OCI-LY3 (cell line): Measurements from ENCODE around the gene CLIC1.

Experiments
- H2AFZ ChIP-seq: fragments of 200-600, 300-600 bp; shearing (Covaris generic); 2 replicates; pipeline ENCODE4 v1.6.0; 2014; ENCODE audit warnings: antibody characterized with exemption, low read depth, low read length
- H3K27ac ChIP-seq: fragments of 200-600, 300-600 bp; sonication (generic); 2 replicates; pipeline ENCODE4 v1.5.1; 2014; ENCODE audit warnings: mild to moderate bottlenecking, low read length, moderate library complexity, mixed read lengths
- H3K27me3 ChIP-seq: fragments of 200-600, 300-600 bp; sonication (generic); 2 replicates; pipeline ENCODE4 v1.6.1; 2014; ENCODE audit warnings: low read depth, low read length, mixed read lengths
- H3K36me3 ChIP-seq: fragments of 200-600, 300-600 bp; sonication (generic); replicated peaks from 2 replicates; pipeline ENCODE3; 2014; ENCODE audit warnings: low read depth, low read length, mixed read lengths
- H3K4me1 ChIP-seq: fragments of 300-600, 200-600 bp; sonication (generic); 2 replicates; pipeline ENCODE4 v1.6.1; 2014; ENCODE audit warnings: low read length, mixed read lengths
- H3K4me2 ChIP-seq: fragments of 200-600, 300-600 bp; sonication (generic); 2 replicates; pipeline ENCODE4 v1.6.1; 2014; ENCODE audit warnings: low read length, mixed read lengths
- H3K4me3 ChIP-seq: fragments of 300-600, 200-600 bp; sonication (generic); 2 replicates; pipeline ENCODE4 v1.5.1; 2014; ENCODE audit warnings: antibody characterized with exemption, mild to moderate bottlenecking, low read length, moderate library complexity
- H3K79me2 ChIP-seq: fragments of 300-600, 200-600 bp; shearing (Covaris generic); 2 replicates; pipeline ENCODE4 v1.6.1; 2014; ENCODE audit warnings: mild to moderate bottlenecking, low read length, mixed read lengths
- H3K9ac ChIP-seq: fragments of 300-600, 200-600 bp; shearing (Covaris generic); 2 replicates; pipeline ENCODE4 v1.6.0; 2014; ENCODE audit warnings: mild to moderate bottlenecking, low read length, moderate library complexity
- H3K9me3 ChIP-seq: fragments of 200-600, 300-600 bp; shearing (Covaris generic); 2 replicates; pipeline ENCODE4 v1.6.1; 2014; ENCODE audit warnings: low read length, mixed read lengths; ENCODE audit not compliant: insufficient read depth
- H4K20me1 ChIP-seq: fragments of 200-600, 300-600 bp; sonication (generic); 2 replicates; pipeline ENCODE4 v1.6.1; 2016; ENCODE audit warnings: low read length, mixed read lengths; ENCODE audit not compliant: insufficient read depth
- CTCF ChIP-seq: fragments of 200-600, 300-600 bp; sonication (generic); IDR thresholded peaks from 2 replicates; pipeline ENCODE4 v1.5.1; 2014; ENCODE audit warnings: antibody characterized with exemption, low read length, low read depth
- EZH2phosphoT487 ChIP-seq: fragments of 200-600 bp; shearing (Covaris generic); IDR thresholded peaks from 2 replicates; pipeline ENCODE4 v1.6.1; 2018; ENCODE audit warnings: antibody characterized with exemption, mixed run types, low read depth

Gene CLIC1

GRCh38 chr6:31740397-31741223, 4.3 kb upstream of the CLIC1 start:
- Histone ChIP-seq H3K4me2 (peak overlapping the region; percentile 81), H3K9ac (peak overlapping the region; percentile 98), H3K27me3 (no peaks in the 10 kb centered on the region), H3K4me3 (peak overlapping the region; percentile 98), H3K4me1 (peaks cover 31% of the 10 kb centered on the region), H3K27ac (peak overlapping the region; percentile 81), H3K79me2 (peaks cover 30% of the 10 kb centered on the region), H3K36me3 (peaks cover 26% of the 10 kb centered on the region), H4K20me1 (no peaks in the 10 kb centered on the region), H2AFZ (no peak overlapping the region), H3K9me3 (no peaks in the 10 kb centered on the region)
- TF ChIP-seq EZH2phosphoT487 (no peak), CTCF (no peak)

- Histone ChIP-seq H3K4me2 (peak within 1 kb of the TSS; percentile 98), H2AFZ (no peak within 1 kb of the TSS), H3K27me3 (no peaks in the 10 kb centered on the region), H3K9me3 (no peaks in the 10 kb centered on the region), H3K36me3 (peaks cover 26% of the 10 kb centered on the region), H3K9ac (peak within 1 kb of the TSS; percentile 98), H4K20me1 (no peaks in the 10 kb centered on the region), H3K79me2 (peaks cover 37% of the 10 kb centered on the region), H3K27ac (peak within 1 kb of the TSS; percentile 98), H3K4me1 (peaks cover 31% of the 10 kb centered on the region), H3K4me3 (peak within 1 kb of the TSS; percentile 98)
- TF ChIP-seq EZH2phosphoT487 = no peak
- TF ChIP-seq CTCF = no peak
Observed at GRCh38 chr6:31739639-31740396, 3.5 kb upstream of the CLIC1 start, which contains the start of gene MSH5. Gene MSH5 (plus strand): TSS chr6:31740005. CDS start chr6:31740467, 462 bp downstream.

- Histone ChIP-seq H3K9me3 (no peaks in the 10 kb centered on the region), H2AFZ (no peak overlapping the region), H4K20me1 (peaks cover 8% of the 10 kb centered on the region), H3K4me2 (peak overlapping the region; percentile 98), H3K36me3 (peaks cover 29% of the 10 kb centered on the region), H3K4me1 (peaks cover 37% of the 10 kb centered on the region), H3K27ac (peak overlapping the region; percentile 98), H3K4me3 (peak overlapping the region; percentile 78), H3K79me2 (peaks cover 52% of the 10 kb centered on the region), H3K9ac (peak overlapping the region; percentile 90), H3K27me3 (no peaks in the 10 kb centered on the region)
- TF ChIP-seq EZH2phosphoT487 = no peak
- TF ChIP-seq CTCF = peak; percentile 27
Observed at GRCh38 chr6:31737991-31738979, 2.0 kb upstream of the CLIC1 start.
